ENCODE measurements around the gene BAIAP2.

BAIAP2 gene

DNA sequence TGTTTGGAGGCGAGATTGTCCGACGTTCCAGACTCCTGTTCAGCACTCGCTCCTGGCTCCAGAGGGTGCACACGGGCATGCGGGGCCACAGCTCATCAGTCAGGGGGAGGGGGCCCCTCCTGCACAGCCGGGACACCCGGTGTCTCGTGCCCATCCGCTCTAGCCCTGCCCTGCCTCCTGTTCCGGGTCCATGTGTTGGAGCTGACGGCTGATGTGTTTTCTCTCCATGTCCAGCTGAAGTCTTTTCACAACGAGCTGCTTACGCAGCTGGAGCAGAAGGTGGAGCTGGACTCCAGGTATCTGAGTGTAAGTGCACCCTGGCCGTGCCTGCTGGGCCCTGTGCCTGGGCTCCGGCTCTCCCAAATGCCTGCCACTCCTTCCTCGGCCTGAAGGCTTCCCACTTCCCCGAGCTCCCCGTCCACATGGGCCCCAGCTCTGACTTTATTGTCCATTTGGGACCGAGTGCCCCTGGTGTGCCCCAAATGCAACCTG lies 50.5 kb downstream of the BAIAP2 start:
- no peak for DNase-seq (ENCODE audit: low read depth in 2 of 2, low spot score in 1 of 2)

DNA sequence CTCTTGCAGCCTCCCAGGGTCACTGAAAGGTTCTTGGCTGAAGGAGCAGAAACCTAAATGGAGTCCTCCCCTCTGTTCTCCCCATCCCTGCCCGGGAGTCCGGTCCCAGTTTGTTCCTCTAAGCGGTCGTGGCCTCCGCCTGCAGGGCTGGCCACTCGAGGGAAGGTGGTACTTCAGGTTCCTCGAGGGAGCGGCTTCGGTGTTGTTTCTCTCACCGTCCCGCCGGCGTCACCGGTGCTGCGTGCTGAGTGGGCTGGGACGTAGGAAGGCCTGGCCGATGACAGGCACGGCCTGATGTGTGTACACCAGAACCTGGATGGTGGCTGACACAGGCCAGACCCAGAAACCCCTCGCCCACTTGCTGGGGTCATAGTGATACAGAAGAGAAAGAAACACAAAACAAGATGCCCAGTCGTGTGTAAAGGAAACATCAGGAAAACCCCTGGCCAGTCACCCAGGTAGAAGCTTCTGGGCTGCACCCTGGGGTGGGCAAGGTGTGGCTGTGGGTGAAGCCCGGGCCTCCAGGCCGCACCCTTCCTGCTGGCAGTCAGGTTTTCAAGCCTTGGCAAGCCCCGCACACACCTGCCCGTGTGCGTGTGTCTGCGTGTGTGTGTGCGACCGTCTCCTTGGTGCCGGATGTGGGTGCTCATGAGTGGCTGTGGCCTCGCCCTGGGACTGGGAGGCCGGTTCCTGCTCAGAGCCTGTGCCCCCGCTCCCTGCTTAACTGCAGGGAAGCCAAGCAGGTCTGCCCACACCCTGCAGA lies 52.0 kb downstream of the BAIAP2 start:
- no peak for DNase-seq (ENCODE audit: low read depth in 2 of 2, low spot score in 1 of 2)

DNA sequence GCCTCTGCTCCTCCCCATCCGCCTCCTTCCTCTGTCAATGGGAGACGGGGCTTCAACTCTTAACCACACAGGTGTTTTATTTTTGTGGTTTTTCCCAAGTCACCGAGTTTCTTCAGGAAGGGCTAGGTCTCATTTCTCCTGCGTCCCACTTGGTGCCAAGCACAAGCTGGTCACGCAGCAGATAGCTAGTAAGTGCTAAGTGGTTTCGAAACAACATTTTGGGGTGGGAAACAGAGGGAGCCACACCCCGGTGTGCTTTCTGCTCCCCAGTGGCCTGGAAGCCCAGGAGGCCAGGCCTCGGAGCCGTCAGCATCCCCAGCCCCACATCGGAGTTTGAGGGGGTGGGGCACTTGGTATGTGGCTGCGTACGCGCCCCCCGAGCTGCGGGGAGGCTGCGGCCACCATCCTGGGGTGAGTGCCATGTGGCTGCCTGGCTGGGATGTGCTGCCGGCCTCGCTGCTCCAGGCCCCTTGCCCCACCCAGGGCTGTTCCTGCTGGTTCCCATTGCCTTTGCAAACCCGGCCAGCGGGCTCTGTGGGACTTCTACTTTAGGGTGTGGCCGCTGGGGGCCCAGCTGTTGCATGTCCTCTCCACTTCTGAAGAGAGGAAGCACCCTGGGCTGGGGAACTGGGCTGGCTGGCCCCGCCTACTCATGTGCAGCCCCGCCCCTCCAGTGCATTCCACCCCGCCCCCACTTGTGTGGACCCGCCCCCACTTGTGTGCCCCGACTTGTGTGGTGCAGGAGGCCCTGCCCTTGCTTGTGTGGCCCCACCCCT lies 55.6 kb downstream of the BAIAP2 start:
- peak in 1 of 2 donors; percentile 8 for DNase-seq (ENCODE audit: low read depth in 2 of 2, low spot score in 1 of 2)

DNA sequence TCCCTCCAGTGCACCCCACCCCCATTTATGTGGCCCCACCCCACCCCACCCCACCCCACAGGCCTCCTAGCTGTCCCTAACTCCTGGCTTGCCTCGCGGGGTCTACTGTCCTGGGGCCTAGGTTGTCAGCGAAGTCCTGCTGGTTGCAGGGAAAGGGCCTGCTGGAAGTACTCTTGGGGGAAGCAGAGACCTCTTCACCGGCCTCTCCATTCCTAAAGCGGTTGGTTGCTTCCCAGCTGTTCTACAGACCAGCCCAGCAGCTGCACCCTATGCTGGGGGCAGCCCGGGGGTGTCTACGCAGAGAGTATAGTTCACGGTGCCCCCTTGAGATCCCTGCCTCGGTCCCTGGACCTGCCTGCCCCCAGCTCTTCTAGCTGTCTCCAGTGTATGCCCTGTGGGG lies 56.2 kb downstream of the BAIAP2 start:
- DNase-seq (ENCODE audit: low read depth in 2 of 2, low spot score in 1 of 2) = no peak

DNA sequence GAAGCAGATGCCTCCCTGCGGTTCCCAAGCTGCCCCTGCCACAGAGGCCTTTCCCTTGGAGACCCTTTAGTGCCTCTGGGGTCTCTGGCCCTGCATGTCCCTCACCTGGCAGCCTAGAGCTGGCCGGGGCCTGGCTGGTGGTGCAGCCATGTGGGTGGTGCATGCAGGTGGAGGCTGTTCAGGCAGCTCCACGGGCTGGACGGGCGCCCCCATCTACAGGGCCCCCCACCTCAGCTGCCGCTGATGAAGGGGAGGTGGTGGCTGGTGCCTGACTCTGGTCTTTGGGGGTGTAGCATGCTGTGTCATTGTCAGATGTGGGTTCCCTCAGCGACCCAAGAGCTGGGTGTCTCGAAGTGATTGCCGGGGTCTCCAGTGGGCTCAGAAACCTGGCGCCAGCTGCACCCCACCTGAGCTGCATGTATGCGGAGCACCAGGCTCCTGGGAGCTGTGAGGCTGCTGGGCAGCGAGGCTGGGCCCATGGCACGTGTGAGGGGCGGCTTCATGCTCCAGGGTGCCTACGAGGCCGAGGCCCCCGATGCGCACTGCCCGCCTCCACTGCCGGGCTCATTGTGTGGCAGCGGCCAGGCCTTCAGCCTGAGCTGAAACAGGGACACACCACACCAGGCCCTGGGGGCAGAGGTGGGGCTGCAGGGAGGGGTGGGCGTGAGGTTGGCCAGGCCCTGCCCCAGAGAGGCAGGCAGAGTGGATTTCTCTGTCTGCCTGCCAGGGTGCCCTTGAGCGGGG lies 57.0 kb downstream of the BAIAP2 start:
- DNase-seq (ENCODE audit: low read depth in 2 of 2, low spot score in 1 of 2) = no peak

DNA sequence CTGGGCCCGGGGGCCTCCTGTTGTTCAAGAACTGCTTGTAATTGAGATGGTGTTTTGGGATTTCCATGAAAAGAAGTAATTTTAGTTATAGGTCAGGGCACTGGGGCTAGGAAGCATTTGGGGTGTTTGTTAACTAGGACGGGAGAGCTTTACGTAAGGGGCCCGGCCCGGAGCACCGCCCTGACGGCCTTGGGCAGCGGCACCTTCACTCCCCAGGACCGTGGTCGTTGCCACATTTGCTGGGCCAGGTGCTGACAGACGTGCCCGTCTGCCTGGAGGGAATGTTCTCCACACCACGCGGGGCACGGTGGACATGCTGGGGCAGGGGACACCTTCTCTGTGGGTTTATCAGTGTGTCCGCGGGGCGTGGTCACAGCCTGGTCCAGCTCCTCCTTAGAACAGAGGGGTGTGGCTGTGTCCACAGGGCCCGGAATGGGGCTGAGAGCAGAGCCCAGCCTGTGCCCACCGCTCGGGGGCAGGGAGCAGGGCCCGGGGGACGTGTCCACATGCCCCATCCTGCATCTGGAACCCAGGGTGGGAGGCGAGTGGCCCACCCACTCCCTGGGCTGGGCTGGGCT lies 57.7 kb downstream of the BAIAP2 start:
- no peak for DNase-seq (ENCODE audit: low read depth in 2 of 2, low spot score in 1 of 2)

DNA sequence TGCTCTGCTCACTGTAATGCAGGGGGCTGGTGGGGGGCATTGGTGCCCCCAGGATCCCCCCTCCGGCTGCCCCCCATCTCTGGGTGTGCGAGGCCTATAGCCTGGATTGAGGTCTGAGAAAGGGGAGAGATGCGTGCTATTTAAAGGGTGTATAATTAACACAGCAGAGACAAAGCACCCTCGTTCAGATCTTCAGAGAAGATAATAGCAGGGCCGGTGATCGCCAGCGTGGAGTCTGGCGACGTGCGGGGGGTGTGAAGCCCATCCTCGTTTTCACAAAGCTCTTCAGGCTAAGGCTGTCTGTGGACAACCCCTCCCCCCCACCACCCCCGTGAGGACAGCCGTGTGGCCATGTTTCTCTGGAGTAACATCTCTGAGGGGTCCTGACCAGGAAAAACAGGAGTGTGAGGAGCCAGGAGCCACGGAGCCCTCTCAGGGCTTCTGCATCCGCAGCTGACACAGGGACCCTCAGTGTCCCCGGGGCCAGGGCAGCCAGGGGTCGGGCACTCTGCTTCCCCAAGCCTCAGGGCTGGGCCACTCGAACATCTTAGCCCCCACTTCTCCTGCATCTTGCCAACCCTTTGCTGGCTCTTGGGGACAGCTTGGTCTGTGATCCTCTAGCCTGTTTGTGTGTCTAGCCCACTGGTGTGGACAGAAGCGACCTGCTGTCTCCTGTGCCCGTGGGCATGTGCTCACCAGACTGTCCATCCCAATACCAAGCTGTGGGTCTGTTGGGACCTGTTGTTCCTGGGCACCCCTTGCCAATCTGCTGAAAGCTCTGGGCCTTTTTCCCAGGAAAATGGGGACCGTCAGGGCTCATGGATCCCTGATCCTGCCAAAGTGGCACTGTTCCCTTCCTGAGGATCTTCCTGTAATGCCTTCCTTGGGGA lies 58.9 kb downstream of the BAIAP2 start:
- no peak for DNase-seq (ENCODE audit: low read depth in 2 of 2, low spot score in 1 of 2)

DNA sequence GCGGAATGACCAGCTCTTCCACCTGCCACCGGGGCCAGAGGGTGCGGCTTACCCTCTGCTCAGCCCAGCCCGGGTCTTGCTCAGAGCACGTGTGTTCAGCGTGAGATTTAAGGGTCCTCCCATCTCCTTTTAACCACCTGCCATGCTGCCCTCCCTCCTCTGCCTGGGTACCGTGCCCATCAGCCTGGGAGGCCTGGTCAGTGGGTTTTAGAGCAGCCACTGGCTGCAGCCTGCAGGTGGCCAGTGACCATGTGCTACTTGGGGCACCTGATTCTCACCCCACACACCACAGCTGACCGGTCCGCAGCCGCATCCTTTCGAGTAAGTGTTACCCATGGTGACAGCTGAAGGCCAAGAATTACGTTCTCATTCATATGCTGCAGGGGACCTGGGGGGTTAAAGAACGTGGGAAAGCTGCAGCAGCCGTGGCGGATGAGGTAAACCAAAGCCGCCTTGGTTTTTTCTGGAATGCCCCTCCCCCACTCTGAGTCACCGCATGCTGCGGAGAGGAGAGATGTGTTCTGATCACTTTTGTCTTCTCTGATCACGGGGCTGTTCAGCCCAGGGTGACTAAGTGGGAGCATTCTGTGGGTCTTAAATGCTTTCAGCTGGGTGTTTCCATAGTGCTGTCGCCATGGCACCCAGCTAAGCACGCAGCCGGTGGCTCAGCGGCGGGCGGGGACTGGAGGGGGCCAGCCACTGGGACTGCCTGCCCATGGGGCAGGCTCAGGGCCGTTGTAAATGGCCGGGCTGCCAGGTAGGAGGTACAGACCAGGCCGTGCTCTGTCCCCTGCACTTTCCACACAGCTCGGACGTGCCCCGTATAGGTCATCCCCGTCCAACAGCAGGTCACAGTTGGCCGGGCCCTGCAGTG lies 59.8 kb downstream of the BAIAP2 start:
- peak; percentile 88 to 94 for DNase-seq (ENCODE audit: low read depth in 2 of 2, low spot score in 1 of 2)

DNA sequence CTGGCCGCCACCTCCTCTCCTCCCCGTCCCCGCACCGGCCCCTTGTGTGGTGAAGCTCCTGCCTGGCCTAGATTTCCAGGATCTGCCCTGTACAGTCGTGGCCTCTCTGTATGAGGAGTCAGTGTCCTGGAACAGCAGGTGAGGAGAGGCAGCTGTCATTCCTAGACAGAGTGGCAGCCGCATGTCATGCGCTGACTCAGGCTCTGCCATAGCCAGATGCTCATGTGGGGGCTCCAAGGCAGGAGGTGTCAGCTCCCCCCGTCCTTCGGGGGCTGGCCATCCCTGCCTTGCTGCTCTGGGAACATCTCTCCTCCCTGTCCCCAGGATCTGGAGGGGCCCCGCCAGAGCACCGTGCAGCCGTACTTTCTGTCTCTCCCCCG lies 60.4 kb downstream of the BAIAP2 start:
- DNase-seq (ENCODE audit: low read depth in 2 of 2, low spot score in 1 of 2) = peak in 1 of 2 donors; percentile 18

DNA sequence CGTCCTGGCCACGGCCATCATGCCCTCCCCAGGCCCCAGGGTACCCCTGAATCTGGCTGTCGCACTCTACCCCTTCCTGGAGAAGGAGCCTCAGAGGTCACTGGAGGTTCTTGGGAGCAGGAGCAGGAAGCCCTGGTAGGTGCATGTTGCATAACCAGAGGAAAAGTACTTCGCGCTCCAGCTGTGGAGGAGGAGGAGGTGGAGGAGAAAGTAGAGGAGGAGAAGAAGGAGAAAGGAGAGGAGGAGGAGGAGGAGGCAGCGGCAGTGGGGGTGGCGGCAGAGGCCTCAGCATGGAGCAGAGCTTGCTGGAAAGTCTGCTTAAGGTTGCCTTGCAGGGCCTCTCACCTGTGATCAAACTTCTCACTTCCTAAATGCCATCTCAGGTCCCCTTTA lies 61.8 kb downstream of the BAIAP2 start:
- no peak for DNase-seq (ENCODE audit: low read depth in 2 of 2, low spot score in 1 of 2)

DNA sequence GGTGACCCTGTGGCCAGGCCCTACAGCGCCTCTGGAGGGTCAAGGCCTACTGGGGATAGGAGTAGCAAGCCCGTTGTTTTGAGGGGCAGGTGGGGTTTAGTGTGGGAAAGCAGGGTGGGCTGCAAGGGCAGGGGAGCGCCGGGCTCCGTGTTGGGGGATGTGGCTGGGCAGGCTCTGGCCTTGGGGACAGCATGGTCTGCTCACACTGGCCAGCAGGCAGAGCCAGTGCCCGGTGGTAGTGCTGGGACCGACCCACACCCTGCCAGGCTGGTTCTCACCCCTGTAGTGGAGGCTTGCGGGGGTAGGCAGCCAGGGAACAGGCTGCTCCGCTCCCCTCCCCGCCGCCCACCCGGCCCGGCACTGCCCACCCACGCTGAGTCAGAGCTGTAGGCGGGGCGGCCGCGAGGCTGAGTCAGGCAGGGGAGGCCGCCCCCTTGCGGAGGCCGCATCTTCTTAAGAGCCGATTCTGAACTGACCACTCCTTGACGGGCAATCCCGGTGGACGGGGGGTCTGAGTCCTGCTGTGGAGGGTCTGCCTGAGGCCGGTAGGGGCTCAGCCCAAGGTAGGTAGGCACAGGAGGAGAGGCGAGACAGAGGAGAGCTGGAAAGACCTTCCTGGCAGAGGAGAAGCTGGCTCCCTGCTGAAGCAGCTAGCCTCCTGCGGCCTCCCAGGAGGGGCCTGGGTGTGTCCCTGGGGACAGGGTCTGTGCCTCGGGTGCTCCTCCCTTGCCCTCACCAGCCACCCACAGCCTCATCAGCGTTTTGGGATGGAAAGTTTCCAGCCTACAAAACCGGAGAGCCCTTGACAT lies 62.4 kb downstream of the BAIAP2 start:
- DNase-seq (ENCODE audit: low read depth in 2 of 2, low spot score in 1 of 2) = peak; percentile 61 to 72

DNA sequence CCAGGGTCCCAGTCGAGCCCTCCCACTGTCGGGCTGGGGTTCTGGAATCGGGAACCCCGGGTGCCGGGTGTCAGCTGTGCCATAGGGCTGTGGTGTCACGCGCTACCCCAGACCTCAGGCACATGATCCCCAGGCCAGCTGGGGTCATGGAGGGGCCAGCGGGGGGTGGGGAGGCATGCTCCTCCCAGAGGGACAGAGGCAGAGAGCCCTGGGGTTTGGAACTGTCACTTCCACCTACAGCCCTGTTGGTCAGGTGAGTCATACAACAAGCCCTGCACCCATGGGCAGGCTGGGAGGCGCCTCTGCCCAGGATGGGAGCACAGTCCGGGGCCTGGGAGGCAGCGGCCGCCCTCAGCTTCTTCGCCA lies 63.0 kb downstream of the BAIAP2 start:
- no peak for DNase-seq (ENCODE audit: low read depth in 2 of 2, low spot score in 1 of 2)

DNA sequence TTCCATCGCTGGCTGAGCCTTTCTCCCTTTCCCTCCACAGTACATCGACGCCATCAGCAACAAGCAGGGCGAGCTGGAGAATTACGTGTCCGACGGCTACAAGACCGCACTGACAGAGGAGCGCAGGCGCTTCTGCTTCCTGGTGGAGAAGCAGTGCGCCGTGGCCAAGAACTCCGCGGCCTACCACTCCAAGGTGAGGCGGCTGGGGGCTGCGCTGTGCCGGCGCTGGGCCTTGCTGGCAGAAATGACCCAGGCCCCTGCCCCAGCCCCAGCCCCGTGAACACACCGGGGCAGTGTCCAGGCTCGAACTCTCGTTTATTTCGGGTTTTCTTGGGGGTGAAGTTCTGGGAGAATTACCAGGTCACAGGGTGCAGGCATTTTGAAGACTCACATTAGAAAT lies 64.9 kb downstream of the BAIAP2 start:
- no peak for DNase-seq (ENCODE audit: low read depth in 2 of 2, low spot score in 1 of 2)

DNA sequence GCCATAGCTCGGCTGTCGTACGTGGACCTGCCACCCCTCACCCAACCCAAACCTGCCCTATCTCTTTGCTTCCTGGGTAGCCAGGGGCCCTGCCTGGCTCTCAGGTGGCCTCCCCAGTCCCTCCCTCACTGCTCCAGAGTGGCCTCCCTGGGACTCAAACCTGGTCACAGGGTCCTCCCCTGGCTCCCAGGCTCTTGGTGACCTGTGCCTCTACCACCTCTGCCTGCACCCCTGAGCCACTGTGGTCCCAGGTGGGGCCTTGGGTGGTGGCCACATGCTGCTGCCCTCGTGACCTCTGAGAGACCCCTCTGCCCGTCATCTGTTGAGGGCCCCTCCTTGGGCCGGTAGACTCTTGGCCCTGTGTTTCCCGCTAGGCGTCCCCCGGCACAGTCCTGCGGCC lies 65.7 kb downstream of the BAIAP2 start:
- no peak for DNase-seq (ENCODE audit: low read depth in 2 of 2, low spot score in 1 of 2)

DNA sequence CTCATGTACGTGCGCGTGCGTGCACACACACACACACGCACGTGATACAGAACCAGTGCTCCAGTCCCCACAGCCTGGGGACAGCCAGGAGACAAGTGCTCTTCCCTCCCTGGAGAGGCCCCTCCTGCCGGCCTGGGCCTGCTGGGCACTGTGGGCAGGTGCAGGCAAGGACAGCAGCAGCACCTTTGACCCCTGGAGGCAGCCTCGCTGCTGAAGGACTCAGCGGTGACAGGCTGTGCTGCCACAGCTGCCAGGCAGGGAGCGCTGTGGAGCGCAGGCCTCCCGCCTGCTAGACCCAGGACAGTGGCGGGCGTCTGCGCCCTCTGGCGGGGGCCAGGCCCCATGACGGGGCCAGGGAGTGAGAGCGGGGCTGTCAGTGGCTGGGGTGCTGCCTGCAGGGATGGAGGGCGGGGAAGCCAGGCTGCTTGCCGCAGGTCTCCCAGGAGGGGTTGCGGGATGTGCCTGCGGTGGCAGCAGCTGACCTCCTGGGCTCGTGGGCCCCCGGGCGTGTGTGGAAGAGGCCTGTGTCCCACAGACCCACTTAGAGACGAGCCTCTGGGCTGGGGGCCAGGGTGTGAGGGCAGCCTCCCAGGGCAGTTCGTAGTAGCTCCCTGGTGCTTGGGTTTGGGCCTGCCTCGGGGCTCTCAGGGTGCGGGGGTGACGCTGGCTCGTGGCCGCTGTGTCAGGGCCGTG lies 66.8 kb downstream of the BAIAP2 start:
- peak; percentile 67 for DNase-seq (ENCODE audit: low read depth in 2 of 2, low spot score in 1 of 2)

DNA sequence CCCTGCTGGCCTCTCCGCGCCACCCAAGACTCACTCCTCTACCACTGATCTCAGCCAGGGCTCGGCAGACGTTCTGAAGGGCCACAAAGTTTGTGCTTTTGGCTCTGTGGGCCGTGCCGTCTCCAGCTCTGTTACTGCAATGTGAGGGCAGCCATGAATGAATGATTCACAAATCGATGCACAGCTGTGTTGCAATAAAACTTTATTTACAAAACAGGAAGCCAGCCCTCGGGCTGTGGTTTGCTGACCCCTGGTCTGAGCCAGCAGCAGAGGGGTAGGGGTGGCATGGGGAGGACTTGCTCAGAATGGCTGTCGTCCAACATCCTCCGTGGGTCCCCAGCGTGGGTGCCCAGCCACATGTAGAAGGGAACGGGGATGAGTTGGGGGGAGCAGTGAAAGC lies 67.4 kb downstream of the BAIAP2 start:
- DNase-seq (ENCODE audit: low read depth in 2 of 2, low spot score in 1 of 2) = no peak

DNA sequence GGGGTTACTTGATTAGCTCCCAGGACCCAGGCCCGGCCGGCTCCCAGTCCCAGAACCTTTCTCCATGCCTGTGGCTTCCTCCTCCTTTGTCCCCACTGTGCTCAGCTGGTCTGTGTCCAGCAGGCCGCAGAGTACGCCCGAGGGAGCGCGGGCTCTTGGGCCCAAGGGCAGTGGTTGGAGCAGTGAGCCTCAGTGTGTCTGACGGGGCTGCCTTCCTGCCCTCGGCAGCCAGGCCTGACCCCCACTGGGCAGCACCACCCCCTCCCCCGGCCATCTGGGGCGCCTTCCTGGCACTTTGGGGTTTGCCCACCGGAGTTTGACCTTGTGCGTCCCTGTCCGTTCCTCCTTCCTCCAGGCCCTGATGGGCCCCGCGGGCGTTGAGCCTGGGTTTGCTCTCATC lies 67.9 kb downstream of the BAIAP2 start:
- no peak for DNase-seq (ENCODE audit: low read depth in 2 of 2, low spot score in 1 of 2)

DNA sequence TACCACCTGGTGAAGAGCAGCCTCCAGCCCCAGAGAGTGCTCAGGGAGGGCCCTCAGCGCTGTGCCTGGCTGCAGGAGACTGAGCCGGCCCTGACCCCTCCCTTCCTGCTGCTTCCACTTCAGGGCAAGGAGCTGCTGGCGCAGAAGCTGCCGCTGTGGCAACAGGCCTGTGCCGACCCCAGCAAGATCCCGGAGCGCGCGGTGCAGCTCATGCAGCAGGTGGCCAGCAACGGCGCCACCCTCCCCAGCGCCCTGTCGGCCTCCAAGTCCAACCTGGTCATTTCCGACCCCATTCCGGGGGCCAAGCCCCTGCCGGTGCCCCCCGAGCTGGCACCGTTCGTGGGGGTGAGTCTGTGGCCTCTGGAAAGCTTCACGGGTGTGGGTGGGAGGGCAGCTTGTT lies 68.4 kb downstream of the BAIAP2 start:
- DNase-seq (ENCODE audit: low read depth in 2 of 2, low spot score in 1 of 2) = no peak

Measured in stimulated activated CD8-positive, alpha-beta memory T cell treated with anti-CD3 and anti-CD28 coated beads, Interleukin-4, amount 100 ng/mL, for 4 hours (primary cell).